Measurements from ENCODE around the gene NCAM1. TPM values are rescaled to one million over a fixed set of nuclear protein-coding genes. Genes with fewer than 3 reads are reported as not detected.

NCAM1 gene
- total RNA-seq, 1 experiment from 2014 or later: 5.9 TPM

DNA sequence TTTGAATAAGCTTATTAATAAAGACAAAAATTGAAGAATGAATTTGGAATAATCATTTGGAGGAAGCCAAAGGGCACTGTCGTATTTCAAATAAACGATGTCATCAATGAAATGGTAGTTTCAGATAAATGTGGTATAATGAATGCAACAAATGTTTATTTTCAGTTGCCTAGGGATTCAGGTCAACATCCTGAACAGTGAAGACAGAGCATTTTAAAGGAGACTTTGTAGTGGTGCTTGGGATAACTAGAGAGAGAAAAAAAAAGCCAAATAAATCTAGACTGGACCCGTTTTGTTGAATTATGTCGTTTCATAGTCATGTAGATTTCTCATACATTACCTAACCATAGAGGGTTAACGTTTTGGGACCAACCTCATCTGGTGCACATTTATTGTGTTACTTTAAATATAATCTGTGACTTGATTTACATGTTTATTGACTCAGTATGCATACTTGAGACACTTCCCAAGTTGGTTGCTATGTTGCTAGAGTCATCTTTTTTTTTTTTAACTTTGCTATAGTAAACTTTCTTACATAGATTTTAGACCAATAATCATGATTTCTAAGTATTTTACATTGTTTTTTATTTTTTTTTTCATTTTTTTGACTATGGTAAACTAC, 111.1 kb downstream of the NCAM1 start:
- H3K36me3 Mint-ChIP-seq: no peaks in the 10 kb centered on the region

DNA sequence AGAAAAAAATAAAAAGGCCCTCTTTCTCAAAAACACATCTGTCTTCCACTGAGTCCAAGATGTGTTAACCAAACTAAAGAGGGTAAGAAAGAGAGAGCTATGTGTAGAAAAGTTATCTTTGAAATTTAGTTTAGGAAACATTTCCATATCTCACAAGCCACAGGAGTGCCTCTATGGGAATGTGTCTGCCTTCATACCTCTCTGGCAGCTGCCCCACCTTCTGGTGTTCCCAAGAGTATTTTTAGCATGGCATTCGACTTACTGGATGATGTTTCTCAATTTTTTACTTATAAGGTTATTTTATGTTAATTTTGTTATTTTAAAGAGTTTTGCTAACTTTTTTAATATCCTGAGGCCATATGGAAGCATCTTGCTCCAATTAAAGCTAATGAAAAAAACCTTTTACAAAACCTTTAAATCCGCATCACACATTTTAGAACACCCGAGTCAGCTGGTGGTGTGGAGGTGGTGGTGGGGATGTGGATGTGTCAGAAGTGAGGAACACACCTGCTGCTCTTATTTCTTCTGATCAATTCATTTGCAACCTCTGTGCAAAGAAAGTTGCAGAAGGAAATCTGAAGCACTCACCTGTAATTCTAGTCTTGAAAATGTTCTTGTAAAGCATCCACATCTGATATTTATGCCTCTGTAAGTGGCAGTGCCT, 112.2 kb downstream of the NCAM1 start:
- Mint-ChIP-seq H3K9me3 (no peaks in the 10 kb centered on the region), H3K27me3 (ENCODE audit: low read depth) (no peaks in the 10 kb centered on the region), H3K36me3 (no peaks in the 10 kb centered on the region), H3K27ac (no peak overlapping the region), H3K4me1 (peaks cover 8% of the 10 kb centered on the region), H3K4me3 (no peak overlapping the region)
- ChIA-PET POLR2A (no interaction called here), CTCF (interaction anchor here (0.5 to 1.2 kb wide), 2 partner anchors 24 to 60 kb away, joined by 3 to 4 read pairs; no protein-coding TSS in a partner anchor)
- ATAC-seq: no peak
- no peak for DNase-seq (ENCODE audit: low spot score)
- TF ChIP-seq FOXK1 (CRISPR knock-in tag; IDR thresholded peaks at IDR 0.05): no peak
- TF ChIP-seq, protein P1, sequence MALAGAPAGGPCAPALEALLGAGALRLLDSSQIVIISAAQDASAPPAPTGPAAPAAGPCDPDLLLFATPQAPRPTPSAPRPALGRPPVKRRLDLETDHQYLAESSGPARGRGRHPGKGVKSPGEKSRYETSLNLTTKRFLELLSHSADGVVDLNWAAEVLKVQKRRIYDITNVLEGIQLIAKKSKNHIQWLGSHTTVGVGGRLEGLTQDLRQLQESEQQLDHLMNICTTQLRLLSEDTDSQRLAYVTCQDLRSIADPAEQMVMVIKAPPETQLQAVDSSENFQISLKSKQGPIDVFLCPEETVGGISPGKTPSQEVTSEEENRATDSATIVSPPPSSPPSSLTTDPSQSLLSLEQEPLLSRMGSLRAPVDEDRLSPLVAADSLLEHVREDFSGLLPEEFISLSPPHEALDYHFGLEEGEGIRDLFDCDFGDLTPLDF (CRISPR knock-in tag; IDR thresholded peaks at IDR 0.05): no peak
- TF ChIP-seq, protein P2, sequence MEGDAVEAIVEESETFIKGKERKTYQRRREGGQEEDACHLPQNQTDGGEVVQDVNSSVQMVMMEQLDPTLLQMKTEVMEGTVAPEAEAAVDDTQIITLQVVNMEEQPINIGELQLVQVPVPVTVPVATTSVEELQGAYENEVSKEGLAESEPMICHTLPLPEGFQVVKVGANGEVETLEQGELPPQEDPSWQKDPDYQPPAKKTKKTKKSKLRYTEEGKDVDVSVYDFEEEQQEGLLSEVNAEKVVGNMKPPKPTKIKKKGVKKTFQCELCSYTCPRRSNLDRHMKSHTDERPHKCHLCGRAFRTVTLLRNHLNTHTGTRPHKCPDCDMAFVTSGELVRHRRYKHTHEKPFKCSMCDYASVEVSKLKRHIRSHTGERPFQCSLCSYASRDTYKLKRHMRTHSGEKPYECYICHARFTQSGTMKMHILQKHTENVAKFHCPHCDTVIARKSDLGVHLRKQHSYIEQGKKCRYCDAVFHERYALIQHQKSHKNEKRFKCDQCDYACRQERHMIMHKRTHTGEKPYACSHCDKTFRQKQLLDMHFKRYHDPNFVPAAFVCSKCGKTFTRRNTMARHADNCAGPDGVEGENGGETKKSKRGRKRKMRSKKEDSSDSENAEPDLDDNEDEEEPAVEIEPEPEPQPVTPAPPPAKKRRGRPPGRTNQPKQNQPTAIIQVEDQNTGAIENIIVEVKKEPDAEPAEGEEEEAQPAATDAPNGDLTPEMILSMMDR (IDR thresholded peaks at IDR 0.05): no peak

More for the DNA sequence above, 111.1 kb downstream of the NCAM1 start:
- ATAC-seq (no peak), DNase-seq (ENCODE audit: low spot score) (no peak)
- ChIA-PET CTCF (no interaction called here), POLR2A (no interaction called here)
- no peaks in the 10 kb centered on the region for H3K9me3 Mint-ChIP-seq
- no peak overlapping the region for H3K4me3 Mint-ChIP-seq
- no peaks in the 10 kb centered on the region for H3K27me3 Mint-ChIP-seq (ENCODE audit: low read depth)
- H3K4me1 Mint-ChIP-seq: peaks cover 8% of the 10 kb centered on the region
- TF ChIP-seq, protein P3, sequence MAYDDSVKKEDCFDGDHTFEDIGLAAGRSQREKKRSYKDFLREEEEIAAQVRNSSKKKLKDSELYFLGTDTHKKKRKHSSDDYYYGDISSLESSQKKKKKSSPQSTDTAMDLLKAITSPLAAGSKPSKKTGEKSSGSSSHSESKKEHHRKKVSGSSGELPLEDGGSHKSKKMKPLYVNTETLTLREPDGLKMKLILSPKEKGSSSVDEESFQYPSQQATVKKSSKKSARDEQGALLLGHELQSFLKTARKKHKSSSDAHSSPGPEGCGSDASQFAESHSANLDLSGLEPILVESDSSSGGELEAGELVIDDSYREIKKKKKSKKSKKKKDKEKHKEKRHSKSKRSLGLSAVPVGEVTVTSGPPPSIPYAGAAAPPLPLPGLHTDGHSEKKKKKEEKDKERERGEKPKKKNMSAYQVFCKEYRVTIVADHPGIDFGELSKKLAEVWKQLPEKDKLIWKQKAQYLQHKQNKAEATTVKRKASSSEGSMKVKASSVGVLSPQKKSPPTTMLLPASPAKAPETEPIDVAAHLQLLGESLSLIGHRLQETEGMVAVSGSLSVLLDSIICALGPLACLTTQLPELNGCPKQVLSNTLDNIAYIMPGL (CRISPR knock-in tag; IDR thresholded peaks at IDR 0.05): no peak
- TF ChIP-seq ELF4 (CRISPR knock-in tag; IDR thresholded peaks at IDR 0.05; ENCODE audit: low read depth) (no peak), TEAD4 (CRISPR knock-in tag; IDR thresholded peaks at IDR 0.05) (no peak), SMAD3 (CRISPR knock-in tag; IDR thresholded peaks at IDR 0.05; ENCODE audit: borderline replicate concordance) (no peak)
- no peak overlapping the region for H3K27ac Mint-ChIP-seq

DNA sequence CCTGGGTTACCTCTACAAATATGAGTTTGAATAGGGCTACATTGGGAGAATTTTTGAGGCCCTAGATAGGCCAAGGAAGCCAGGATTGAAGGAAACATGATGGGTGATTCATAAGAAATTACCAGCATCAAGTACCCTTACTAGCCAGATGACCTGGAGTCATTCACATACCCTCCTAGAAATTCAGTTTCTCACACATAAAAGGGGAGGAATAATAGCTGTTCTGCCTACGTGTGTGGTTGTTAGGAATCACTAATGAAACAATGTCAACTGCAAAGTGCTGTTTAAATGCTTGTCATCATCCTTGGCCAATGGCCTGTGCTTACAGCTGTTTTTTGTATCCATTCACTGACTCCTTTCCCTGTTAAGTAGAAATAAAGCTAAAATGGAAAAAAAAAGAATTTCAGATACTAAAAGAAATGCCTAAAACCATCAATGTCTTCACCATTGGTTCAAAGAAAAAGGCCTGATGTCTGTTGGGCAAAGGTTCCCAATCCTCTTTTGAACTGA, 114.4 kb downstream of the NCAM1 start:
- no peak for ATAC-seq
- H3K4me1 Mint-ChIP-seq: peaks cover 8% of the 10 kb centered on the region
- H3K9me3 Mint-ChIP-seq: no peaks in the 10 kb centered on the region
- no peak for DNase-seq (ENCODE audit: low spot score)
- CTCF ChIA-PET: interaction anchor here (1.0 kb wide), 1 partner anchor 214 kb away, joined by 3 read pairs; no protein-coding TSS in a partner anchor
- POLR2A ChIA-PET: no interaction called here
- no peaks in the 10 kb centered on the region for H3K27me3 Mint-ChIP-seq (ENCODE audit: low read depth)
- no peak for TF ChIP-seq NFYB (CRISPR knock-in tag; conservative IDR thresholded peaks at IDR 0.05; ENCODE audit: low read depth)
- TF ChIP-seq, protein P4, sequence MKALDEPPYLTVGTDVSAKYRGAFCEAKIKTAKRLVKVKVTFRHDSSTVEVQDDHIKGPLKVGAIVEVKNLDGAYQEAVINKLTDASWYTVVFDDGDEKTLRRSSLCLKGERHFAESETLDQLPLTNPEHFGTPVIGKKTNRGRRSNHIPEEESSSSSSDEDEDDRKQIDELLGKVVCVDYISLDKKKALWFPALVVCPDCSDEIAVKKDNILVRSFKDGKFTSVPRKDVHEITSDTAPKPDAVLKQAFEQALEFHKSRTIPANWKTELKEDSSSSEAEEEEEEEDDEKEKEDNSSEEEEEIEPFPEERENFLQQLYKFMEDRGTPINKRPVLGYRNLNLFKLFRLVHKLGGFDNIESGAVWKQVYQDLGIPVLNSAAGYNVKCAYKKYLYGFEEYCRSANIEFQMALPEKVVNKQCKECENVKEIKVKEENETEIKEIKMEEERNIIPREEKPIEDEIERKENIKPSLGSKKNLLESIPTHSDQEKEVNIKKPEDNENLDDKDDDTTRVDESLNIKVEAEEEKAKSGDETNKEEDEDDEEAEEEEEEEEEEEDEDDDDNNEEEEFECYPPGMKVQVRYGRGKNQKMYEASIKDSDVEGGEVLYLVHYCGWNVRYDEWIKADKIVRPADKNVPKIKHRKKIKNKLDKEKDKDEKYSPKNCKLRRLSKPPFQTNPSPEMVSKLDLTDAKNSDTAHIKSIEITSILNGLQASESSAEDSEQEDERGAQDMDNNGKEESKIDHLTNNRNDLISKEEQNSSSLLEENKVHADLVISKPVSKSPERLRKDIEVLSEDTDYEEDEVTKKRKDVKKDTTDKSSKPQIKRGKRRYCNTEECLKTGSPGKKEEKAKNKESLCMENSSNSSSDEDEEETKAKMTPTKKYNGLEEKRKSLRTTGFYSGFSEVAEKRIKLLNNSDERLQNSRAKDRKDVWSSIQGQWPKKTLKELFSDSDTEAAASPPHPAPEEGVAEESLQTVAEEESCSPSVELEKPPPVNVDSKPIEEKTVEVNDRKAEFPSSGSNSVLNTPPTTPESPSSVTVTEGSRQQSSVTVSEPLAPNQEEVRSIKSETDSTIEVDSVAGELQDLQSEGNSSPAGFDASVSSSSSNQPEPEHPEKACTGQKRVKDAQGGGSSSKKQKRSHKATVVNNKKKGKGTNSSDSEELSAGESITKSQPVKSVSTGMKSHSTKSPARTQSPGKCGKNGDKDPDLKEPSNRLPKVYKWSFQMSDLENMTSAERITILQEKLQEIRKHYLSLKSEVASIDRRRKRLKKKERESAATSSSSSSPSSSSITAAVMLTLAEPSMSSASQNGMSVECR (CRISPR knock-in tag; IDR thresholded peaks at IDR 0.05; ENCODE audit: borderline replicate concordance): no peak
- TF ChIP-seq, protein P5, sequence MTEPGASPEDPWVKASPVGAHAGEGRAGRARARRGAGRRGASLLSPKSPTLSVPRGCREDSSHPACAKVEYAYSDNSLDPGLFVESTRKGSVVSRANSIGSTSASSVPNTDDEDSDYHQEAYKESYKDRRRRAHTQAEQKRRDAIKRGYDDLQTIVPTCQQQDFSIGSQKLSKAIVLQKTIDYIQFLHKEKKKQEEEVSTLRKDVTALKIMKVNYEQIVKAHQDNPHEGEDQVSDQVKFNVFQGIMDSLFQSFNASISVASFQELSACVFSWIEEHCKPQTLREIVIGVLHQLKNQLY (CRISPR knock-in tag; IDR thresholded peaks at IDR 0.05): no peak
- TF ChIP-seq, protein P6, sequence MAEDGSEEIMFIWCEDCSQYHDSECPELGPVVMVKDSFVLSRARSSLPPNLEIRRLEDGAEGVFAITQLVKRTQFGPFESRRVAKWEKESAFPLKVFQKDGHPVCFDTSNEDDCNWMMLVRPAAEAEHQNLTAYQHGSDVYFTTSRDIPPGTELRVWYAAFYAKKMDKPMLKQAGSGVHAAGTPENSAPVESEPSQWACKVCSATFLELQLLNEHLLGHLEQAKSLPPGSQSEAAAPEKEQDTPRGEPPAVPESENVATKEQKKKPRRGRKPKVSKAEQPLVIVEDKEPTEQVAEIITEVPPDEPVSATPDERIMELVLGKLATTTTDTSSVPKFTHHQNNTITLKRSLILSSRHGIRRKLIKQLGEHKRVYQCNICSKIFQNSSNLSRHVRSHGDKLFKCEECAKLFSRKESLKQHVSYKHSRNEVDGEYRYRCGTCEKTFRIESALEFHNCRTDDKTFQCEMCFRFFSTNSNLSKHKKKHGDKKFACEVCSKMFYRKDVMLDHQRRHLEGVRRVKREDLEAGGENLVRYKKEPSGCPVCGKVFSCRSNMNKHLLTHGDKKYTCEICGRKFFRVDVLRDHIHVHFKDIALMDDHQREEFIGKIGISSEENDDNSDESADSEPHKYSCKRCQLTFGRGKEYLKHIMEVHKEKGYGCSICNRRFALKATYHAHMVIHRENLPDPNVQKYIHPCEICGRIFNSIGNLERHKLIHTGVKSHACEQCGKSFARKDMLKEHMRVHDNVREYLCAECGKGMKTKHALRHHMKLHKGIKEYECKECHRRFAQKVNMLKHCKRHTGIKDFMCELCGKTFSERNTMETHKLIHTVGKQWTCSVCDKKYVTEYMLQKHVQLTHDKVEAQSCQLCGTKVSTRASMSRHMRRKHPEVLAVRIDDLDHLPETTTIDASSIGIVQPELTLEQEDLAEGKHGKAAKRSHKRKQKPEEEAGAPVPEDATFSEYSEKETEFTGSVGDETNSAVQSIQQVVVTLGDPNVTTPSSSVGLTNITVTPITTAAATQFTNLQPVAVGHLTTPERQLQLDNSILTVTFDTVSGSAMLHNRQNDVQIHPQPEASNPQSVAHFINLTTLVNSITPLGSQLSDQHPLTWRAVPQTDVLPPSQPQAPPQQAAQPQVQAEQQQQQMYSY (CRISPR knock-in tag; IDR thresholded peaks at IDR 0.05): no peak
- H3K4me3 Mint-ChIP-seq: no peak overlapping the region
- H3K36me3 Mint-ChIP-seq: no peaks in the 10 kb centered on the region
- no peak overlapping the region for H3K27ac Mint-ChIP-seq
